Measurements from ENCODE around the gene ZMAT5.

The ZMAT5 gene

DNA sequence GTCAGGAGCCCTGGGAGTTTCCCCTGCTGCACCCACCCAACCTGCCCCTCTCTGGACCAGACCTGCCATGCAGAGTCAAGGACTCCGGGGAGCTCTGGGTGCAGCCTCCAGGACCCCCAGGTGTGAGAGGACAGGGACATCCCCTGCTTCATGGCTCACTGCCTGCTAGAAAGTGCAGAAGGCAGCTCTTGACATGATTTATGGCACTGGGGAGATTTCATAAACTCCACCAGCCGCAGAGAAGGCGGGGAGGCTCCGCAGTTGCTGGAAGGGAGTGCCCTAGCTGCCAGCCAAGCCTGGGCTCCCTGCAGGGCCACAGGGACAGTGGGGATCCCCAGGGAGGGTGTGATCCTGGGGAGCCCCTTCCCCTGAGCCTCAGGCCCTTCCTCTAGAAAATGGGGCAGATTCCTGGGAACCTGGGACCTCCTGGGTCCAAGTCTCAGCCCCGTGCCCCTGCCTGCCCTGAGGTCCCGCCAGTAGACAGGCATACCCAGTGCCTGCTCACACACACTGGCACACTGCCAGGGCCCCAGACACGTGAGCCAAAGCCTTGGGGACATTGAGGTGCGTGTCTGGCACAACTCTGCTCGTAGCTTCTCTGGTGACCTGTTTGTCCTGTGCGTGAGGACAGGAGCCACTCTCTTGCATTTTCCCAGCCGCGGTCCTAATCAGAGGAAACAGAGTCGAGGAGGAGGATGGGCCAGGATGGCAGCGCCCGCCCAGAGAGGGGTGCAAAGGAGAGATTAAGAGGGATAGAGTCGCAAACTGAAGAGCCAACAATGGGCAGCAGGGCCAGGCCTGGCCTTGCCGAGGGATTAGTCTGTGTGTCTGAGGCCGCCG is 33.2 kb downstream of the ZMAT5 start:
- TF ChIP-seq, protein P1, sequence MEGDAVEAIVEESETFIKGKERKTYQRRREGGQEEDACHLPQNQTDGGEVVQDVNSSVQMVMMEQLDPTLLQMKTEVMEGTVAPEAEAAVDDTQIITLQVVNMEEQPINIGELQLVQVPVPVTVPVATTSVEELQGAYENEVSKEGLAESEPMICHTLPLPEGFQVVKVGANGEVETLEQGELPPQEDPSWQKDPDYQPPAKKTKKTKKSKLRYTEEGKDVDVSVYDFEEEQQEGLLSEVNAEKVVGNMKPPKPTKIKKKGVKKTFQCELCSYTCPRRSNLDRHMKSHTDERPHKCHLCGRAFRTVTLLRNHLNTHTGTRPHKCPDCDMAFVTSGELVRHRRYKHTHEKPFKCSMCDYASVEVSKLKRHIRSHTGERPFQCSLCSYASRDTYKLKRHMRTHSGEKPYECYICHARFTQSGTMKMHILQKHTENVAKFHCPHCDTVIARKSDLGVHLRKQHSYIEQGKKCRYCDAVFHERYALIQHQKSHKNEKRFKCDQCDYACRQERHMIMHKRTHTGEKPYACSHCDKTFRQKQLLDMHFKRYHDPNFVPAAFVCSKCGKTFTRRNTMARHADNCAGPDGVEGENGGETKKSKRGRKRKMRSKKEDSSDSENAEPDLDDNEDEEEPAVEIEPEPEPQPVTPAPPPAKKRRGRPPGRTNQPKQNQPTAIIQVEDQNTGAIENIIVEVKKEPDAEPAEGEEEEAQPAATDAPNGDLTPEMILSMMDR (IDR thresholded peaks at IDR 0.05; ENCODE audit: control insufficient read depth, insufficient read depth, low read depth, low read length, missing control alignments): no peak
- DNase-seq (ENCODE audit: low read depth): no peak
- H3K4me3 ChIP-seq (ENCODE audit: control insufficient read depth, low read depth, low read length): no peak overlapping the region

DNA sequence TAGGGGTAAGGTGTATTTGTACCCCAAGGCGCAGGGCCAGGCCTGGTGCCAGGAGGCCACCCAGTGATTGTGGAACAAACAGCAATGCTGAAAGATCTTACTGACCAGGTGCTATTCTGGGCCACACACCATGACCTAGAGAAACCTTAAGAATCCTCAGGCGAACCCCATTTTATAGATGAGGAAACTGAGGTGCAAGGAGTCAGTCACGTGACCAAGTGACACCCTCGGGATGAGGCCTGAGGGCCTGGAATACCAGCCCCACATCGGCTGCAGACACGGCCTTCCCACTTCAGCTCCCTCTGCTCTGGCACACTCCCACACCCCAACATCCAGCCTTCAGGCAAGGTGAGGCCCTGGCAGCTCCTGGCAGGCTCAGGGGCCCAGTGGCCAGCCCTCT is 33.9 kb downstream of the ZMAT5 start:
- DNase-seq (ENCODE audit: low read depth): no peak
- TF ChIP-seq, protein P1 (IDR thresholded peaks at IDR 0.05; ENCODE audit: control insufficient read depth, insufficient read depth, low read depth, low read length, missing control alignments): no peak
- H3K4me3 ChIP-seq (ENCODE audit: control insufficient read depth, low read depth, low read length): no peak overlapping the region

DNA sequence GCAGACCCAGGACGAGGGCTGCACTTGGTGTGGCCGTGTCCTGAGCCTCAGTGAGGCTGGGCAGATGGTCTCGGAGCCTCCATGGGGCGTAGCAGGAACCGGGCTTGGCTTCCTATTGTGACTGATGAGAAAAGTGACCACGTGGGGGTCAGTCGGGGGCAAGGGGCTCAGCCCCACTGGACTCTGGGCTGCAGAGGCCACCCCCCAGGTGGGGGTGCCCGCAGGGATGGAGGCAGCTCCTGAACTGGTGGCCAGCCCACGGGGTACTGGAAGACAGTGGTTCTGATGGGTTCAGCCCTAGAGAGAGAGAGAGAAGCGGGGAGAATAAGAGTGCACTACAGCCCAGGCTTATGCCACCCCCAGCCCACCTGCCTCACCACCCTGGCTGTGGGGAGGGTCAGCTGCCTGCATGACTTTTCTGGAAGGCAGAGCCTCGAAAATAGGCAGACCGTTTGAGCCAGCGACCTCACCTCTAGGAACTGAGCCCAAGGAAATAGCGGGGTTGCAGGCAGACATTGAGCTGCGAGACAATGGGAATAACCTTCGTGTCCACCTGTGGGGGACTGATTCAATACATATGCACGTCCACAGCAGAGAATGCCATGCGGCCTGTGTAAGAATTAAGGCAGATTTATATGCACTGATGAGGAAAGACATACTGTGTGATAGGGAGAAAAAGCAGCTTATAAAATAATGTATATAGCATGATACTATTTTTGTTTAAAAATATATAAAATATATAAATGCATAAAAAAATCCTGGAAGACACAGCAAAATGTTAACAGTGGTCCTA is 35.6 kb downstream of the ZMAT5 start:
- no peak for DNase-seq (ENCODE audit: low read depth)
- TF ChIP-seq, protein P1 (IDR thresholded peaks at IDR 0.05; ENCODE audit: control insufficient read depth, insufficient read depth, low read depth, low read length, missing control alignments): no peak
- no peak overlapping the region for H3K4me3 ChIP-seq (ENCODE audit: control insufficient read depth, low read depth, low read length)

DNA sequence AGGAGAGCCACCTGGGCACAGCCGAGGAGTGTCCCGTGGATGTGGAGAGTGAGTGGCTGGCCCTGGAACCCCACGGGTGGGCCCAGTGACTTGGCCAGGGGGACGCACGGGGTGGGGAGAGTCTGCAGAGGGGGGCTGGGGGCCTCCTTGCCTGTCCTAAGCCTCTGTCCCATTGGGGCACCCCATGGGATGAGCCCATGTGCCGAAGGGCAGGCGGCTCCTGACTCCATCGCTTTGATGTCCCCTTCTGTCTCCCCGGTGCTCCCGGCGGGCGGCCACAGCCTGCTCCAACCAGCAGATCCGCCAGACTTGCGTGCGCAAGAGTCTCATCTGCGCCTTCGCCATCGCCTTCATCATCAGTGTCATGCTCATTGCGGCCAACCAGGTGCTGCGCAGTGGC is 37.6 kb downstream of the ZMAT5 start:
- H3K4me3 ChIP-seq (ENCODE audit: control insufficient read depth, low read depth, low read length): no peak overlapping the region
- TF ChIP-seq, protein P1 (IDR thresholded peaks at IDR 0.05; ENCODE audit: control insufficient read depth, insufficient read depth, low read depth, low read length, missing control alignments): no peak
- no peak for DNase-seq (ENCODE audit: low read depth)

DNA sequence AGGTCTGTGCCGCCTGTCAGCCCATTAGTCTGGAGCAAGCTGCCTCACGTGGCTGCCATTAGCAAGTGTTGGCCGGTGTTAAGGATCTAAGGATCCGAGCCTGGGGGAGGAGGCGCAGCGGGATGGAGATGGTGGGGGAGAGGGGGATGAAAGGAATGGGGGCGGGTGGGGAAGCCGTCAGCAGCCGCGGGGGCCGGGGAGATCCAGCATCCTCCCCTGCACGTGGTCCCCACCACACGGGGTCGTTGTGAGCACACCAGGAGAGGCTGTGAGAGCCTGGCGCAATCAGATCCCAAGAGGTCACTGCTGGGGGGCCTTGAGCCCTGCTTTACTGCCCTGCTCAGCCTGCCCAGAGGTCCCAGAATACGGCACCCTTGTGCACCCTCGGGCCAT is 39.7 kb downstream of the ZMAT5 start:
- no peak for DNase-seq (ENCODE audit: low read depth)
- H3K4me3 ChIP-seq (ENCODE audit: control insufficient read depth, low read depth, low read length): no peak overlapping the region
- TF ChIP-seq, protein P1 (IDR thresholded peaks at IDR 0.05; ENCODE audit: control insufficient read depth, insufficient read depth, low read depth, low read length, missing control alignments): peak; percentile 50

DNA sequence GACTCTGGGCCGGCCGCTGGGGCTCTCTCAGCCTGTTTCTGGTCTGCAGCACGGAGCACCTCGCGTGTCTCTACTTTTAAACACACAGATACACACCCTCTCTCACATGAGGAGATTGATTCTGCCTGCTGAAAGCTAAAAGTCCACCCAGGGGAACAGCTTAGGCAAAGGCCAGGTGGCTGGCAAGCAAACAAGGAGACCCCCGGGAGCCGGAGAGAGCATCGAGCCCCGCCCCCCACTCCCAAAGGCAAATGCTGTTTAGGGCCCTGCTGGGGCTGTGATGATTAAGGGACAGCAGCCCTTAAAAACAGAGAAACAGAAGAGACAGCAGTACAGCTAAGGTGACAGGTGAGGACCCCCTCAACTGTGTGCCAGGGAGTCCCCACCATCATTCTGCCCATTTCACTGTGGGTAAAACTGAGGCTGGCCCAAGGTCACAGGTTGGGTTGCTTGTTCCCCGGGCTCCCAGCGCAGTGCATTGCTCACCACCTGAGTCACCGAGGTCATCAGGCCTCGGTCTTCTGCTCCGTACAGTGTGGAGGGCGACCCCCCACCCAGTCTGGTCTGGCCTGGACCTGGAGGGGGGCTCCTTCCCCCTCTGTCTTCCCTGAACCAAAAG is 40.2 kb downstream of the ZMAT5 start:
- DNase-seq (ENCODE audit: low read depth): no peak
- TF ChIP-seq, protein P1 (IDR thresholded peaks at IDR 0.05; ENCODE audit: control insufficient read depth, insufficient read depth, low read depth, low read length, missing control alignments): no peak
- no peak overlapping the region for H3K4me3 ChIP-seq (ENCODE audit: control insufficient read depth, low read depth, low read length)
